Urinary bladder (tissue), 4 donors: ENCODE data around the gene C4A. TPM values are rescaled to one million over a fixed set of nuclear protein-coding genes. Genes with fewer than 3 reads are reported as not detected.
"Not testable (repeated sequence)": the region's sequence is repeated elsewhere in the genome, so short reads cannot be mapped to it uniquely, and the experiment has no call there.

ENCODE experiments used
- DNase-seq: peaks from one replicate; pipeline ENCODE4 v3.0.0-alpha.2; 2015; ENCODE audit errors: extremely low spot score
- H3K27ac ChIP-seq: one replicate; pipeline ENCODE4 v1.5.1; 2013; ENCODE audit warnings: low read depth, mild to moderate bottlenecking, moderate library complexity
- H3K36me3 ChIP-seq: one replicate; pipeline ENCODE4 v1.6.1; 2013; ENCODE audit warnings: mild to moderate bottlenecking, moderate library complexity; ENCODE audit not compliant: insufficient read depth
- H3K4me1 ChIP-seq: one replicate; pipeline ENCODE4 v1.6.1; 2013; ENCODE audit warnings: mild to moderate bottlenecking, moderate library complexity; ENCODE audit not compliant: insufficient read depth
- H3K4me3 ChIP-seq: one replicate; pipeline ENCODE4 v1.5.1; 2013; ENCODE audit warnings: low read depth, low read length
- WGBS: extraction: QIAGEN DNeasy Blood & Tissue Kit; methylation state at CpG from one replicate; pipeline ENCODE4 v1.1.7; 2013; 5-methylcytosine and 5-hydroxymethylcytosine counted together
- polyA plus RNA-seq: library from polyadenylated mRNA; stranded (reverse); fragments of 200-250 nt; gene quantifications from one replicate; pipeline ENCODE4 v1.2.3, GENCODE V29; 2013
- total RNA-seq: library from RNA; depleted of rRNA; stranded (reverse); fragments of >200 nt; gene quantifications from one replicate; pipeline ENCODE4 v1.2.3, GENCODE V29; 2014
- donor health status: healthy with polysubstance abuse.
- donor health status: healthy.

Gene C4A
- total and polyA plus RNA-seq, 2 donors, result 3.6 to 126 TPM

DNA sequence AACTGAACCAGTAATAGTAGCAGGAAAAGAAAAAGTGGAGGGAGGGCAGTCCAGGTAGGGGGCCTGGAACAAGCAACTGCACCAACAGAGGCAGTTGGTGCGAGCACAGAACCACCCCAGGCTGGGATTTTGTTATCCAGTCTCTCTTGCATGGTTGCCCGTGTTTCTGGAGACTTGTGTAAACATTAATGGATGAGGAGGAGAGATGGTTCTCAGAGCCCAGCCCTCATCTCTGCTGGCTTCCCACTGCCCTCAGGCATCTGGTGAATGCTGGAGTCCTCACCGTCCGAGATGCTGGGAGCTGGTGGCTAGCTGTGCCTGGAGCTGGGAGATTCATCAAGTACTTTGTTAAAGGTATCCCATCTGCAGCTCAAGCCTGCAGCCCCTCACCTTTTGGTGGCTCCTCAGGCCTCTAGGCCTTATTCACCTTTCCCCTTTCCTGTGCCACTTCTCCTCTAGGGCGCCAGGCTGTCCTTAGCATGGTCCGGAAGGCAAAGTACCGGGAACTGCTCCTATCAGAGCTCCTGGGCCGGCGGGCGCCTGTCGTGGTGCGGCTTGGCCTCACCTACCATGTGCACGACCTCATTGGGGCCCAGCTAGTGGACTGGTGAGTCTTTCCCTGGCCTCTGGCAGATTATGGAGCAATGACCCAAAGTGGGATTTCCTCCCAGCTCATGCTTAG is 1.5 kb upstream of the C4A start:
- H3K27ac ChIP-seq, DNase-seq, H3K4me1 ChIP-seq, H3K4me3 ChIP-seq, H3K36me3 ChIP-seq: not testable (repeated sequence)
- WGBS, result 90% methylated on average over 13 of the region's 13 CpGs

DNA sequence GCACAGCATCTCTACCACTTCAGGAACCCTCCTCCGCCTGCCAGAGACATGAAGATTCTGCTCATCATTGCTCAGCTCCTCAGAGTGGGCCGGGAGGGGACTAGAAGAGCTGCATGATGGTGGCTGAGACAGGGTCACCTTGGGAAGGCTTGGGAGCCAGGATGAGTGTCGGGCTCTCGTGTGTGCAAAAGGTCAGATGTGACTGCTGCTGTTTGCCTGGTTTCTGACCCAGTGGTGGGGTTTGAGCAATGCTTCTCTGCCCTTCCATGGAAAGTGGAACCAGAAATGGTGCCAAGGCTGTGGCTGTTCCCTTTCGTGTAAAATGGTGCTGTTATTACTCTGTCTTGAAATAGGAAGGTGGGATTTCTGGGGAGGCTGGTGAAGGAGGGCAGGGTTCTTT is 859 bp upstream of the C4A start:
- not testable (repeated sequence) for H3K4me1 ChIP-seq, DNase-seq, H3K36me3 ChIP-seq, H3K4me3 ChIP-seq, H3K27ac ChIP-seq
- WGBS, result no CpG with 5 or more reads among the region's 5 CpGs

DNA sequence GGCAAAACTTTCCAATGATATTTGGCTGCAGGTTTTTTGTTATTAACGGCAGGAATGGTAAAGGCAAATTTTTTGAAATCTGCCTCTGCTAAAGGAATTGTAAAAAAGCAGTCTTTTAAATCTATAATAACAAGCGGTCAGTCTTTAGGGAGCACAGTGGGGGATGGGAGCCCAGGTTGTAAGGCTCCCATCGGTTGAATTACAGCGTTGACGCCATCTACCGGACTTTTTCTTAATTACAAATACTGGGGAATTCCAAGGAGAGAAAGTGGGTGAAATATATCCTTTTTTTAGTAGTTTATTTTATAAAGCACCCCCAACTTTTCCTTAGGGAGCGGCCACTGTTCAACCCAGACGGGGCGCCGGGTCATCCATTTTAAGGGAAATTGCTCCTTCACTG is 7.5 kb downstream of the C4A start:
- WGBS, result no CpG with 5 or more reads among the region's 10 CpGs
- not testable (repeated sequence) for H3K4me3 ChIP-seq, H3K36me3 ChIP-seq, H3K27ac ChIP-seq, DNase-seq, H3K4me1 ChIP-seq

DNA sequence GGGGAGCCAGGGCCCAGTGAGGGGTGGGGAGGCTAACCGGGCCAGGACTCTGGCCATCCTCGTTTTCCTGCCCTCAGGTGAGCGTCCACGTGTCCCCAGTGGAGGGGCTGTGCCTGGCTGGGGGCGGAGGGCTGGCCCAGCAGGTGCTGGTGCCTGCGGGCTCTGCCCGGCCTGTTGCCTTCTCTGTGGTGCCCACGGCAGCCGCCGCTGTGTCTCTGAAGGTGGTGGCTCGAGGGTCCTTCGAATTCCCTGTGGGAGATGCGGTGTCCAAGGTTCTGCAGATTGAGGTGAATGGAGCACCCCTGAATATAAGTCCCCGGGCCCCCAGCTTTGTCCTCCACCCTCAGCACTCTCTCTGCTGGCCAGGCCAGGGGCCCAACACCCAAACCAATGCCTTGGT is 12.6 kb downstream of the C4A start:
- H3K27ac ChIP-seq, H3K4me1 ChIP-seq, H3K4me3 ChIP-seq, DNase-seq, H3K36me3 ChIP-seq: not testable (repeated sequence)
- WGBS, result 99% methylated on average over 8 of the region's 14 CpGs

DNA sequence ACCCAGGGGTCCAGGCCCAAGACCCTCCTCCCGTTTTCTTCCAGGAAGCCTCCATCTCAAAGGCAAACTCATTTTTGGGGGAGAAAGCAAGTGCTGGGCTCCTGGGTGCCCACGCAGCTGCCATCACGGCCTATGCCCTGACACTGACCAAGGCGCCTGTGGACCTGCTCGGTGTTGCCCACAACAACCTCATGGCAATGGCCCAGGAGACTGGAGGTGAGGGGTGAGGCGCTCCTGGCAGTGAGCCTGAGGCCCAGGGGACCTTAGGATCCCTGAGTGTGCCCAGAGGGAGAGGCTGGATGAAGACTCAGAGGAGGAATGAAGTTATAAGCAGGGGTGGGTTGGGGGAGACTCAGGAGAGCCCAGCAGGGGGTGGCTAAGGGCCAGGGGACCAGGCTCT is 14.5 kb downstream of the C4A start:
- not testable (repeated sequence) for H3K36me3 ChIP-seq, DNase-seq, H3K4me1 ChIP-seq, H3K4me3 ChIP-seq, H3K27ac ChIP-seq
- 93% methylated on average over 6 of the region's 6 CpGs for WGBS

DNA sequence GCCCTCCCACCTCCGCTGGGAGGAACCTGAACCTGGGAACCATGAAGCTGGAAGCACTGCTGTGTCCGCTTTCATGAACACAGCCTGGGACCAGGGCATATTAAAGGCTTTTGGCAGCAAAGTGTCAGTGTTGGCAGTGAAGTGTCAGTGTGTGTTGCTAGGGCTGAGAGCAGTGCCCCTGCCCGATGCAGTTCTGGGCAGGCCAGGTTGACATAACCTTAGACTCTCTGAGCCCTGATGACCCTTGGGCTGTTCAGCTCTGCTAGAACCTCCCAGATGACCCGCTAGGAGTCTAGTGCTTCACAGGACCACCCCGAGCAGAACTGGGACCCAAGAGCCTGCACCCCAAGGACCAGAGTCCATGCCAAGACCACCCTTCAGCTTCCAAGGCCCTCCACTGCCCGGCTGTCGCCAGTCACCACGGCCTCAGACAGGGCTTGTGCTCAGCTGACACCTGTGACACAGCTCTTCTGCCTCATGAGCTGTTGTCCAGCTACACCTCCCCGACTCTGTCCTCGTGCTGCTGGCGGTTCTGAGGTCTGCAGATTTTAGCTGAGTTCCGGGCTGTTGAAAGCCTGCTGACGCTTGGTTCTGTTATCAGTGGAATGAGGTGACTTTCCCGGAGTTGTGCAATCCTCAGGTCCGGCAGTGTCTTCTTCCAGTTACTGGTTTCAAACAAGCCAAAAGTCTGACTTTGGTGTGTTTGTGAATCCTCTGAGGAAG is 20.9 kb downstream of the C4A start:
- not testable (repeated sequence) for DNase-seq, H3K4me1 ChIP-seq, H3K4me3 ChIP-seq, H3K36me3 ChIP-seq, H3K27ac ChIP-seq
- no CpG with 5 or more reads among the region's 15 CpGs for WGBS

DNA sequence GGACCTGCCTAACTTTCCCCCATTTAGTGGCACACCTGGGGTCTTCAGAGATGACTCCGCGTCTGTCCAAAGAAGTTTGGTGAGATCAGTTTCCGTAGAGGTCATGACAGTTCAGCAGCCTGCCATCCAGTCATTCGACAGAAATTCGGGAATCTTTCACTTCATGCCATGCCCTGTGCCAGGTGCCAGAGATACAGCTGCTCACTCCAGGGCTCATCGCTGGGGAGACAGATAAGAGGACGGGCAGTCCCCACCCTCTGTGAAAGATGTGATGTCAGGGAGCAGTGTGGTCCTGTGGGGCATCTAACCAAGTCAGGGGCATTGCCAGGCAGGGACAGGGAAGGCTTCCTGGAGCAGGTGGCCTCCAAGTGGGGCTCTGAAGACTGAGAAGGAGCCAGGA is 21.4 kb downstream of the C4A start:
- not testable (repeated sequence) for H3K4me1 ChIP-seq, H3K36me3 ChIP-seq, DNase-seq, H3K27ac ChIP-seq, H3K4me3 ChIP-seq
- WGBS, result no CpG with 5 or more reads among the region's 7 CpGs

DNA sequence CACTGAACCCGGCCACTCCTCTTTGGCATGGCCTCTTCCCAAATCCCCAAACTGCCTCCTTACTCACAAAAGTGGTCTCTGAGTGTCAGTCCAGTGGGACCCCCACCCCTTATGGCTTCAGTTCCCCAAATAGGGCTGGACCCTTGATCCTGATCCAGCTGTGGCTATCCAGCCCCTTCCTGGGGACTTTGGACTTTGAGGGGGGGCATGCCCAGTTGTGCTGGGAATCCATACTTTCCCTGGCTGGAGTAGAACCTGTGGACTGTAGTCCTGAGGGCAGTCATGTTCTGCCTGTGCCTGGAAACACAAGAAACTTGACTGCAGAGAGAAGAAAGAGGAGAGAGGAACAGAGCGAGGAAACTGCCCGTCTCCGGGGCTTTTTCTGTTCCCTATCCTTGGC is 22.5 kb downstream of the C4A start:
- not testable (repeated sequence) for H3K27ac ChIP-seq, H3K36me3 ChIP-seq, H3K4me3 ChIP-seq, H3K4me1 ChIP-seq, DNase-seq
- WGBS, result 70% methylated on average over 3 of the region's 4 CpGs

DNA sequence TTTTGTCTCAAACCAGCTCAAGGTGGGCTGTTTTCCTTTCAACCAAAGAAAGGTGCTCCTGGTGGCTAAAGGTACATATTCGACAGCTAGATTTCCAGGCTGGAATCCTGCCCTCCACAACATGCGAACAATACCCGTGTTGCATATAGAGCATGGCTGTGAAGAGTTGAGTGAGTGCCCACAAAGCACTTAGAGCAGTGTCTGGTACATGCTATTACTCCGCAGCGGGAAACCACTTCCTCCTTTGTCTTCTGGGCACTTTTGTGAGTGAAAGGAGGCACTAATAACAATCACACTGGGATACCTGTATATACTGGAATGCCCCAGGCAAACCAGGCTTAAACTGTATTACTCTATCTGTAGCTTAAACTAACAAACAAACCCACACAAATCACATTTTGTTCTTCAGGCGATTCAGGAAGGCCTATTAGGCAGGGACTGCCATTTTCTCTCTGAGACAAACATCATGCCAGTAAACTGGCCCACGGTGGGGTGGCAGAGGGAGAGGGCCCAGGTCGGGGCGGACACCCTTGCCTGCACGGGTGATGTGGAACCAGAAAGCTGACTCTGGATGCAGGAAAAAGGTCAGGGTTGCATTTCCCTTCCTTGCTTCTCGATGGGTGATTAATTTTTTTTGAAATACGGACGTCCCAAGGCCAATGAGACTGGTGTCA is 23.1 kb downstream of the C4A start:
- 73% methylated on average over 9 of the region's 13 CpGs for WGBS
- not testable (repeated sequence) for H3K36me3 ChIP-seq, H3K4me1 ChIP-seq, H3K4me3 ChIP-seq, DNase-seq, H3K27ac ChIP-seq

DNA sequence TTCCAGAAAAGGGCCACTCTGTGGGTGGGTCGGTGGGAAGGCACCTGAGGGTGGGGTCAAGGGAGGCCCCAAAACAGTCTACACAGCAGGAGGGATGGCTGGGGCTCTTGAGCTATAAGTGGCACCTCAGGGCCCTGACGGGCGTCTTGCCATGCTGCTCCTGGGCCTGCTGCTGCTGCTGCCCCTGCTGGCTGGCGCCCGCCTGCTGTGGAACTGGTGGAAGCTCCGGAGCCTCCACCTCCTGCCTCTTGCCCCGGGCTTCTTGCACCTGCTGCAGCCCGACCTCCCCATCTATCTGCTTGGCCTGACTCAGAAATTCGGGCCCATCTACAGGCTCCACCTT is 23.7 kb downstream of the C4A start:
- not testable (repeated sequence) for H3K36me3 ChIP-seq, H3K4me1 ChIP-seq, H3K27ac ChIP-seq, DNase-seq, H3K4me3 ChIP-seq
- WGBS, result 82% methylated on average over 9 of the region's 9 CpGs

DNA sequence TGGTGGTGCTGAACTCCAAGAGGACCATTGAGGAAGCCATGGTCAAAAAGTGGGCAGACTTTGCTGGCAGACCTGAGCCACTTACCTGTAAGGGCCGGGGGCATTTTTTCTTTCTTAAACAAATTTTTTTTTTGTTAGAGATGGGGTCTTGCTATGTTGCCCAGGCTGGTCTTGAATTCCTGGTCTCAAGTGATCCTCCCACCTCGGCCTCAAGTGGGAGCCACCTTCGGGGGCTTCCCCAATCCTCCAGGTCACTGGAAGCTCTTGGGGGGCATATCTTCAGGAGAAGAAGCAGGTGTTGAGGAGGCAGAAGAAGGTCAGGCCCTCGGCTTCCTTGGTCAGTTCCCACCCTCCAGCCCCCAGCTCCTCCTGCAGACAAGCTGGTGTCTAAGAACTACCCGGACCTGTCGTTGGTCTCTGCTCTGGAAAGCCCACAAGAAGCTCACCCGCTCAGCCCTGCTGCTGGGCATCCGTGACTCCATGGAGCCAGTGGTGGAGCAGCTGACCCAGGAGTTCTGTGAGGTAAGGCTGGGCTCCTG is 24.2 kb downstream of the C4A start:
- not testable (repeated sequence) for H3K27ac ChIP-seq, H3K4me3 ChIP-seq, H3K36me3 ChIP-seq, H3K4me1 ChIP-seq, DNase-seq
- WGBS, result 78% methylated on average over 8 of the region's 8 CpGs

DNA sequence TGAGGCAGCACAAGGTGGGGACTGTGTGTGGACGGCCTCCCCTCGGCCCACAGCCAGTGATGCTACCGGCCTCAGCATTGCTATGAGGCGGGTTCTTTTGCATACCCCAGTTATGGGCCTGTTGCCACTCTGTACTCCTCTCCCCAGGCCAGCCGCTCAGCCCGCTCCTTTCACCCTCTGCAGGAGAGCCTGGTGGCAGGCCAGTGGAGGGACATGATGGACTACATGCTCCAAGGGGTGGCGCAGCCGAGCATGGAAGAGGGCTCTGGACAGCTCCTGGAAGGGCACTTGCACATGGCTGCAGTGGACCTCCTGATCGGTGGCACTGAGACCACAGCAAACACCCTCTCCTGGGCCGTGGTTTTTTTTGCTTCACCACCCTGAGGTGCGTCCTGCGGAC is 25.2 kb downstream of the C4A start:
- WGBS, result 80% methylated on average over 12 of the region's 12 CpGs
- not testable (repeated sequence) for H3K4me1 ChIP-seq, H3K4me3 ChIP-seq, H3K27ac ChIP-seq, H3K36me3 ChIP-seq, DNase-seq

DNA sequence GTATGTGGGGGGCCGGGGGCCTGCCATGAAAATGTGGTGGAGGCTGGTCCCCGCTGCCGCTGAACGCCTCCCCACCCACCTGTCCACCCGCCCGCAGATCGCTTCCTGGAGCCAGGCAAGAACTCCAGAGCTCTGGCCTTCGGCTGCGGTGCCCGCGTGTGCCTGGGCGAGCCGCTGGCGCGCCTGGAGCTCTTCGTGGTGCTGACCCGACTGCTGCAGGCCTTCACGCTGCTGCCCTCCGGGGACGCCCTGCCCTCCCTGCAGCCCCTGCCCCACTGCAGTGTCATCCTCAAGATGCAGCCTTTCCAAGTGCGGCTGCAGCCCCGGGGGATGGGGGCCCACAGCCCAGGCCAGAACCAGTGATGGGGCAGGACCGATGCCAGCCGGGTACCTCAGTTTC is 26.2 kb downstream of the C4A start:
- H3K4me1 ChIP-seq, DNase-seq, H3K4me3 ChIP-seq, H3K36me3 ChIP-seq, H3K27ac ChIP-seq: not testable (repeated sequence)
- no CpG with 5 or more reads among the region's 24 CpGs for WGBS

DNA sequence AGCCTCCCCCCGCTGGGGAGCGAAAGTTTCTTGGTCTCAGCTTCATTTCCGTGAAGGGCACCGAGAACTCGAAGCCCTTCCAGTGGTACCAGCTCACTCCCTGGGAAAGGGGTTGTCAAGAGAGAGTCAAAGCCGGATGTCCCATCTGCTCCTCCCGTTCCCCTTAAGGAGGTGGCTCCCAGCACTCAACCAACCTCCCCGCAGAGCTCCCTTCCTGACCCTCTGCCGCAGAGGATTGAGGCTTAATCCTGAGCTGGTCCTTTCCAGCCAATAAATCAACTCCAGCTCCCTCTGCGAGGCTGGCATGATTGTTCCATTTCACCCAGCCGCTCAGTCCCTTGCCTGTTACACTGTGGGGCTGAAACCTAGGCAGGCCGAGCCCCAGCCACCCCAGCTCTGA is 26.8 kb downstream of the C4A start:
- H3K36me3 ChIP-seq, H3K27ac ChIP-seq, H3K4me1 ChIP-seq, DNase-seq, H3K4me3 ChIP-seq: not testable (repeated sequence)
- WGBS, result 21% methylated on average over 8 of the region's 12 CpGs
